Epithelial cell of prostate (primary cell): ENCODE results near the gene PSMC5.

Experiments used
- DNase-seq: peaks from one replicate; pipeline ENCODE4 v3.0.0-alpha.2; 2011; ENCODE audit warnings: low read depth, low spot score
- H3K27ac ChIP-seq: fragments of 450-650 bp; 2 replicates; pipeline ENCODE4 v1.5.1; 2017; ENCODE audit warnings: mild to moderate bottlenecking

The PSMC5 gene

GRCh38 chr17:63819585-63820537, 7.4 kb upstream of the PSMC5 start:
- H3K27ac ChIP-seq: no peak overlapping the region
- DNase-seq: no peak

DNA sequence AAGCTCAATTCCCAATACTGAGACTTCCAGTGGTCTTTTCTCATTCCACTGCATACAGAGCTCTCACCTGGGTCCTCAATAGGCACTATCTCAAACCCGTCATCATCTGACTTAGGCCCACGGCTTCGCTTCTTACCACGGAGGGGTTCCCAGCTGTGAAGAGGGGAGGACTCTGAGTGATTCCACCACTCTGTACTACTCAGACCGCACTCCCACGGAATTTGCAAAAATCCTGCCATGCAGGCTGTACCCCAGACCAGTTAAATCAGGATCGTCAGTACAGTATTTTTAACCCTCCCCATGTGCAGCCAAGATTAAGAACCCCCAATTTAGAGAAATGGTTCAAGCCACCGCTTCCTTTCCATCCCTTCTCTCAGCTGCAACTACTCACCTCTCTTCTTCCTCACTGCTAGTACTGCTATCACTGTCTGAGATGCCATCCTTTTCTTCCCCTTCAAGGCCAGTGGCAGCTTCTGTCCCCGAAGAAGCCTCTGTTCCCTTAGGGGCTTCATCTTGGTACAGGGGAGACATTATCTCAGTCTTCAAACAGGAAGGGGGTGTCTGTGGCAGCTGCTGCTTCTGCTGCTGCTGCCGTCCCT, 6.2 kb upstream of the PSMC5 start:
- DNase-seq: no peak
- H3K27ac ChIP-seq: no peak overlapping the region

DNA sequence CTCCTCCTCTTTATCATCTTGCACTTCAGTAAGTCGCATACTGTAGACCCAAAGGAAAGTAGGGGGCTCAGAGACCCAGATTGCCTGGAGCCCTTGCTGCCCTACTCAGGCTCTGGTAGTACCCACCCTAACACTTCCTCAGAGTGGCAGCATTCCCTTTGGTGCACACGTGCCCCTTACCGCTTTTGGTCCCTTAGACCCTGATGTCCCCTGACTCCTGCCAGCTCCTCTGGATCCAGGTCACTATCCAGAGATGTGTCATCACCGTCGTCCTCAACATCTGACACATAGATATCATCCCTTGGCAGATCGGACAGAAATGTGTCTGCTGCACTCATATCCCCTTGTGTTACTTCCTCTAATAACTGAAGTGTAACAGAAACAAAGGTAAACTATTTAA, 5.4 kb upstream of the PSMC5 start:
- H3K27ac ChIP-seq: no peak overlapping the region
- no peak for DNase-seq

GRCh38 chr17:63822537-63822936, 4.7 kb upstream of the PSMC5 start:
- no peak overlapping the region for H3K27ac ChIP-seq
- DNase-seq: no peak

DNA sequence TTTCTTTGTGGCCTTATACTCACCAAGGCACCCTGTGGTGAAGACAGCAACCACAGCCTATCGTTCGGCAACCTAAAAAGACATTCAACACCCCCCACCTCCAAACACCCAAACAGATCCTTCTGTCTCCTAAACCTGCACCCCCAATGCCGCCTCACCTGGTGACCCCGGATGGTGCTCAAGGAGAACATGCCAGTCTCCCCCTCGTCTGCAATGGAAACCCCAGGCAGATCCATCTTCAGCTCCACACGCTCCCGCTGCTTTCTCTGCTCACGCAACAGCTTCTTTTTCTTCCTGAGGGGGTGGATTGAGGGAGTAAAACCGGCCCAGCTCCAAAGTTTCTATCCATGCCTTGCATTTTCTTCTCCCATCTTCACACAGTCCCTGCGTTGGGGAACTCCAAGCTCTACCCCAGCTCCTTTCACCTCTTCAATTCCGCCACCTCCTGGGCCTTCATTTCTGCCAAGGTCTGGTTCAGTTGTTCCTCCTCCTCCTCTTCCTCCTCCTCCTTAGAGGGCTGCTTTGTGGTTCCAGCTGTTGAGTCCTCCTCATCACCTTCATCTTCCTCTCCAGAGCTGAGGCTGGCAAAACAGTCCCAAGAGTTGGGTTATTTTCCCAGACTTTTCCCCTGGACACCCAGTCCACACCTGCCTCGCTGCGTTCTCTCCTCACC, 3.4 kb upstream of the PSMC5 start:
- DNase-seq: no peak
- H3K27ac ChIP-seq: no peak overlapping the region

GRCh38 chr17:63824362-63824761, 2.9 kb upstream of the PSMC5 start:
- H3K27ac ChIP-seq: no peak overlapping the region
- no peak for DNase-seq

DNA sequence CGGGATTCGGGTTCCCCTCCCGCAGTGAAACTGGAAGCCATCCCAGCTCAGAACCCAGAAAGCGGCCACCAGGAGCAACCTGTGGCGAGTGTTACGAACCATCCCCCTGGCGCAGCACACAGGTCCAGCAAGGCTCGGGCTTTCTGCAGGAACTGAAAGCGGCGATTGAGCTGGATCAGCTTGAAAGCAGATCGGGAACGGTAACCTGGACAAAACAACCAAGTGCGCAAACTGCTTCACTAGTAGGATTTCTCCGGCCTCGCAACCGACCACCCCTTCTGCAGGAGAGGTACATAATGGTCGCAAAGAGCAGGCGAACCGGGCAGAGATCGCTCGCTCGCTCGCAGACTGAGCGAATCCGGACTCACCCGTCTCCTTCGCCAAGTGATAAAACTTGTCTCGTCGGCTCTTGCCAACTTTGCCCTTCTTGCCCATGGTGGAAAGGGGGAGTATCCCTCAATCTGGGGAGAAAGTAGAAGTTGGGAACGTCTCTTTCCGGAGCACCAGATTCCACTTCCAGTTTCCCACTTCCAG, 696 bp upstream of the PSMC5 start:
- DNase-seq: no peak
- peak overlapping the region; percentile 85 for H3K27ac ChIP-seq

GRCh38 chr17:63827801-63828221, 580 bp downstream of the PSMC5 start:
- peak overlapping the region; percentile 85 for H3K27ac ChIP-seq
- no peak for DNase-seq

DNA sequence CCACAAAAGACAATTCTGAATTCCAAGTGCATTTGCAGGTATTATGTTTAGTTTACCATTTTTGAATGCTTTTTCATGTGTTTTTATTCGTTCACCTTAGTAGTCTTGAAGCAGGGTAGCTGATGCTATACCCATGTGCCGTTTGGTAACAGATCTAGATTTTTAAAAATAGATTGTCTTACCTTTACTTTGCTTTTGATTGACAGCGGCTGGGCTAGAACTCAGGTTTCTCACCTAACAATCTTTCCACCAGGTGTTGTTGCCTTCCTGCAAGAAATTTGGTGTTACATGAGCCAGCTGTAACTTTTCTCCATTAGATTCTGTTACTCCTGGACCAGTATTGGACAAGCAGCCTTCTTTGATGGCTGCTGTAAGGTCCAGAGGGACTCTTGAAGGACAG, 1.7 kb downstream of the PSMC5 start:
- no peak for DNase-seq
- no peak overlapping the region for H3K27ac ChIP-seq

GRCh38 chr17:63830278-63830677, 3.0 kb downstream of the PSMC5 start:
- H3K27ac ChIP-seq: no peak overlapping the region
- no peak for DNase-seq

DNA sequence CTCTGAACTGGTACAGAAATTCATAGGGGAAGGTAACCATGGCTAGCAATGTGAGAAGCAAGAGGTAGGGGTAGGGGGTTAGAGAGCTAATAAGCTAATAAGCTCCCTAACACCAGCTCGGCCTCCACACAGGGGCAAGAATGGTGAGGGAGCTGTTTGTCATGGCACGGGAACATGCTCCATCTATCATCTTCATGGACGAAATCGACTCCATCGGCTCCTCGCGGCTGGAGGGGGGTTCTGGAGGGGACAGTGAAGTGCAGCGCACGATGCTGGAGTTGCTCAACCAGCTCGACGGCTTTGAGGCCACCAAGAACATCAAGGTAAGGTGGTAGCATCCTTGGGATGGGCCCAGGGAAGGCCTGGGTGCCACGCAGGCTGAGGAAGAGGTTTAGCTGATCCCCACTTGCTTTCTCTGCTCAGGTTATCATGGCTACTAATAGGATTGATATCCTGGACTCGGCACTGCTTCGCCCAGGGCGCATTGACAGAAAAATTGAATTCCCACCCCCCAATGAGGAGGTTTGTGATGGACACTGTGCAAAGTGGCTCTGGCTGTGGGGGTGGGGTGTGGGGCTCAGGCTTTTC, 3.8 kb downstream of the PSMC5 start:
- no peak overlapping the region for H3K27ac ChIP-seq
- DNase-seq: no peak

DNA sequence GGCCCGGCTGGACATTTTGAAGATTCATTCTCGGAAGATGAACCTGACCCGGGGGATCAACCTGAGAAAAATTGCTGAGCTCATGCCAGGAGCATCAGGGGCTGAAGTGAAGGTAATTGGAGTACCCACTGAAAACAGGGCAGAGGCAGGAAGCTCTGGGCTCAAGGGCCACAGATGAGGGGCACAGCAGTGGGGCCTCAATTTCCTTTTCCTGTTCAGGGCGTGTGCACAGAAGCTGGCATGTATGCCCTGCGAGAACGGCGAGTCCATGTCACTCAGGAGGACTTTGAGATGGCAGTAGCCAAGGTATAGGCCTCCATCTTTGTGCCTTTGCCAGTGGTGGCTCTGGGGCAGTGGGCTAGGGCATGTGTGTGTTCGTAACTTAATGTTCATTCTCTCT, 4.3 kb downstream of the PSMC5 start:
- no peak overlapping the region for H3K27ac ChIP-seq
- DNase-seq: no peak

- no peak for DNase-seq
- H3K27ac ChIP-seq: no peak overlapping the region
Observed at GRCh38 chr17:63832014-63832413, 4.8 kb downstream of the PSMC5 start.

DNA sequence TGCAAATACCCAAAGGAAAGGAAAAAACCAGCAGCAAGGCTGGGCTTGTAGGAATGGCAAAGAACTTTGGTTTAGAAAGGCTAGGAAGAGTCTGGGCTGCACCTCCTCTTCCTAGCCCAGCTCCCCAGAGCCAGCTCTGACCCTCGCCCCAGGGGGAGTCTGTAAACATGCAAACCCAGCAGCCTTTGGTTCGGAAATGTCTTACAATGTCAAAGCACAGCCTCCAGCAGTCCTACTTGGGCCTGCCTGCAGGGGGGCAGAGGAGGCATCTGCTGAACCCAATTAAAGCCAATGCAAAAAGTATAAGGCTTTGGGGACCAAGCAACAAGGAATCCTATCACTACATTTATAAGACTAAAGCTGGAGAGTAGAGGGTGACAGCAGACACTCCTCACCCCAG, 5.2 kb downstream of the PSMC5 start:
- no peak overlapping the region for H3K27ac ChIP-seq
- no peak for DNase-seq

- H3K27ac ChIP-seq: no peak overlapping the region
- DNase-seq: no peak
Observed at GRCh38 chr17:63833026-63833740, 6.0 kb downstream of the PSMC5 start.

GRCh38 chr17:63833741-63834373, 6.6 kb downstream of the PSMC5 start:
- H3K27ac ChIP-seq: peak overlapping the region; percentile 47
- DNase-seq: no peak

- peak; percentile 46 for DNase-seq
- H3K27ac ChIP-seq: peak overlapping the region; percentile 47
Observed at GRCh38 chr17:63834431-63835166, 7.4 kb downstream of the PSMC5 start.

GRCh38 chr17:63835167-63835720, 8.0 kb downstream of the PSMC5 start:
- peak overlapping the region; percentile 47 for H3K27ac ChIP-seq

More at GRCh38 chr17:63835167-63835720, 8.0 kb downstream of the PSMC5 start:
- no peak for DNase-seq
